PC-3 (cell line): ENCODE data around the gene TNRC6C. TPM values are rescaled to one million over a fixed set of nuclear protein-coding genes. Genes with fewer than 3 reads are reported as not detected.

ENCODE experiments used
- ATAC-seq: fragments of 200-7000 bp; cut with Tn5 transposase; 2 replicates; pipeline ENCODE4 v1.9.1; 2020; ENCODE audit warnings: mild to moderate bottlenecking, moderate library complexity
- BruUV-seq: library from RNA; stranded (reverse); fragments of 400-500 nt; replicated peaks from 2 replicates; lab custom pipeline; 2021; lab: Mats Ljungman, UMichigan
- CTCF ChIA-PET: fragments of 300-600 bp; sonication (Branson Sonifier 250); formaldehyde crosslinking; loops from one replicate; lab custom pipeline; 2022; ENCODE audit warnings: antibody characterized with exemption; lab: Charles Lee
- POLR2A ChIA-PET: fragments of 300-600 bp; sonication (Branson Sonifier 250); formaldehyde crosslinking; loops from one replicate; lab custom pipeline; 2022; ENCODE audit warnings: antibody characterized with exemption; ENCODE audit not compliant: unreplicated experiment; lab: Charles Lee
- DNase-seq: peaks from one replicate; pipeline ENCODE4 v3.0.0-alpha.2; 2015
- H2AFZ ChIP-seq: fragments of 300-600 bp; sonication (generic); 2 replicates; pipeline ENCODE4 v1.6.0; 2016; ENCODE audit warnings: antibody characterized with exemption, low read length
- H3F3A ChIP-seq: fragments of 300-600 bp; sonication (generic); one replicate; pipeline ENCODE4 v1.6.0; 2017; ENCODE audit warnings: antibody characterized with exemption, low read length, control low read depth, mild to moderate bottlenecking; ENCODE audit not compliant: unreplicated experiment
- H3K27ac ChIP-seq: fragments of 300-600 bp; sonication (generic); 2 replicates; pipeline ENCODE4 v1.5.1; 2016; ENCODE audit warnings: mild to moderate bottlenecking, low read length
- H3K27me3 ChIP-seq: fragments of 300-600 bp; sonication (generic); 2 replicates; pipeline ENCODE4 v1.6.1; 2016; ENCODE audit warnings: low read length, mixed read lengths
- H3K36me3 ChIP-seq: fragments of 300-600 bp; sonication (generic); 2 replicates; pipeline ENCODE4 v1.6.1; 2016; ENCODE audit warnings: low read depth, mixed run types, low read length, mixed read lengths
- H3K4me1 ChIP-seq: fragments of 300-600 bp; sonication (generic); 2 replicates; pipeline ENCODE4 v1.5.1; 2016; ENCODE audit warnings: low read length; ENCODE audit not compliant: insufficient read depth
- H3K4me2 ChIP-seq: fragments of 300-600 bp; sonication (generic); 2 replicates; pipeline ENCODE4 v1.6.0; 2016; ENCODE audit warnings: low read length
- H3K4me3 ChIP-seq: fragments of 300-600 bp; sonication (generic); 2 replicates; pipeline ENCODE4 v1.5.1; 2016; ENCODE audit warnings: mild to moderate bottlenecking, low read length, mixed read lengths
- H3K79me2 ChIP-seq: fragments of 300-600 bp; sonication (generic); 2 replicates; pipeline ENCODE4 v1.6.1; 2017; ENCODE audit warnings: low read length, mixed read lengths
- H3K9ac ChIP-seq: fragments of 300-600 bp; sonication (generic); 2 replicates; pipeline ENCODE4 v1.6.0; 2016; ENCODE audit warnings: mild to moderate bottlenecking, low read length
- H3K9me2 ChIP-seq: fragments of 300-600 bp; sonication (generic); replicated peaks from 2 replicates; pipeline ENCODE4 v1.6.1; 2016; ENCODE audit warnings: mixed run types, low read length, mixed read lengths
- H3K9me3 ChIP-seq: fragments of 300-600 bp; sonication (generic); 2 replicates; pipeline ENCODE4 v1.6.1; 2016; ENCODE audit warnings: low read length, mixed read lengths
- H4K20me1 ChIP-seq: fragments of 300-600 bp; sonication (generic); 2 replicates; pipeline ENCODE4 v1.6.1; 2016; ENCODE audit warnings: low read length, mixed read lengths
- EZH2 ChIP-seq: fragments of 300-600 bp; sonication (generic); IDR thresholded peaks from one replicate; pipeline ENCODE4 v1.6.1; 2017; ENCODE audit warnings: antibody characterized with exemption, mild to moderate bottlenecking, low read length; ENCODE audit not compliant: unreplicated experiment
- EZH2phosphoT487 ChIP-seq: fragments of 300-600 bp; sonication (generic); IDR thresholded peaks from 2 replicates; pipeline ENCODE4 v1.6.1; 2018; ENCODE audit warnings: mild to moderate bottlenecking, antibody characterized with exemption, low read length, borderline replicate concordance
- intact Hi-C: fragments of 100-400 bp; cut with micrococcal nuclease; formaldehyde crosslinking; loops from 2 replicates; pipeline ENCODE4 v1.9.0; 2023
- total RNA-seq: library from RNA; depleted of rRNA; stranded (reverse); fragments of >200 nt; gene quantifications from 2 replicates; pipeline ENCODE4 v1.2.3, GENCODE V29; 2014
- TF ChIP-seq, protein P1 (sequence below): fragments of 300-600 bp; sonication (generic); conservative IDR thresholded peaks from 2 replicates; pipeline ENCODE4 v1.5.1; 2017; ENCODE audit warnings: antibody characterized with exemption, low read depth, mild to moderate bottlenecking, low read length

Gene TNRC6C
- total RNA-seq, 1 experiment from 2014 or later = 5.3 TPM

- Histone ChIP-seq H3K9ac (no peak overlapping the region), H2AFZ (no peak overlapping the region), H3K4me2 (no peak overlapping the region), H3K4me1 (no peaks in the 10 kb centered on the region), H3K9me3 (no peaks in the 10 kb centered on the region), H3F3A (no peaks in the 10 kb centered on the region), H3K4me3 (no peak overlapping the region), H3K9me2 (no peaks in the 10 kb centered on the region), H3K27ac (no peak overlapping the region), H3K36me3 (no peaks in the 10 kb centered on the region), H4K20me1 (no peaks in the 10 kb centered on the region), H3K27me3 (no peaks in the 10 kb centered on the region), H3K79me2 (no peaks in the 10 kb centered on the region)
- intact Hi-C loops = no loop called here
- BruUV-seq = no TSS peak
- ATAC-seq (no peak), DNase-seq (no peak)
- ChIA-PET POLR2A (no interaction called here), CTCF (no interaction called here)
- TF ChIP-seq EZH2 (no peak), EZH2phosphoT487 (no peak)
- TF ChIP-seq, protein P1, sequence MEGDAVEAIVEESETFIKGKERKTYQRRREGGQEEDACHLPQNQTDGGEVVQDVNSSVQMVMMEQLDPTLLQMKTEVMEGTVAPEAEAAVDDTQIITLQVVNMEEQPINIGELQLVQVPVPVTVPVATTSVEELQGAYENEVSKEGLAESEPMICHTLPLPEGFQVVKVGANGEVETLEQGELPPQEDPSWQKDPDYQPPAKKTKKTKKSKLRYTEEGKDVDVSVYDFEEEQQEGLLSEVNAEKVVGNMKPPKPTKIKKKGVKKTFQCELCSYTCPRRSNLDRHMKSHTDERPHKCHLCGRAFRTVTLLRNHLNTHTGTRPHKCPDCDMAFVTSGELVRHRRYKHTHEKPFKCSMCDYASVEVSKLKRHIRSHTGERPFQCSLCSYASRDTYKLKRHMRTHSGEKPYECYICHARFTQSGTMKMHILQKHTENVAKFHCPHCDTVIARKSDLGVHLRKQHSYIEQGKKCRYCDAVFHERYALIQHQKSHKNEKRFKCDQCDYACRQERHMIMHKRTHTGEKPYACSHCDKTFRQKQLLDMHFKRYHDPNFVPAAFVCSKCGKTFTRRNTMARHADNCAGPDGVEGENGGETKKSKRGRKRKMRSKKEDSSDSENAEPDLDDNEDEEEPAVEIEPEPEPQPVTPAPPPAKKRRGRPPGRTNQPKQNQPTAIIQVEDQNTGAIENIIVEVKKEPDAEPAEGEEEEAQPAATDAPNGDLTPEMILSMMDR = no peak
Observed at GRCh38 chr17:78069695-78070094, 111.2 kb downstream of the TNRC6C start.

- H3K9ac ChIP-seq = no peak overlapping the region
- no TSS peak for BruUV-seq
- H3K27ac ChIP-seq = no peak overlapping the region
- no peaks in the 10 kb centered on the region for H3K27me3 ChIP-seq
- H3K79me2 ChIP-seq = no peaks in the 10 kb centered on the region
- ChIA-PET CTCF (no interaction called here), POLR2A (no interaction called here)
- H4K20me1 ChIP-seq = no peaks in the 10 kb centered on the region
- intact Hi-C loops = no loop called here
- TF ChIP-seq, protein P1 = no peak
- TF ChIP-seq EZH2phosphoT487 = no peak
- TF ChIP-seq EZH2 = no peak
- DNase-seq (no peak), ATAC-seq (no peak)
- H3F3A ChIP-seq = no peaks in the 10 kb centered on the region
- no peak overlapping the region for H3K4me3 ChIP-seq
- H2AFZ ChIP-seq = no peak overlapping the region
- H3K4me1 ChIP-seq = no peaks in the 10 kb centered on the region
- no peaks in the 10 kb centered on the region for H3K9me3 ChIP-seq
- no peaks in the 10 kb centered on the region for H3K36me3 ChIP-seq
- H3K4me2 ChIP-seq = no peak overlapping the region
- H3K9me2 ChIP-seq = no peaks in the 10 kb centered on the region
Observed at GRCh38 chr17:78072961-78073360, 114.5 kb downstream of the TNRC6C start.

DNA sequence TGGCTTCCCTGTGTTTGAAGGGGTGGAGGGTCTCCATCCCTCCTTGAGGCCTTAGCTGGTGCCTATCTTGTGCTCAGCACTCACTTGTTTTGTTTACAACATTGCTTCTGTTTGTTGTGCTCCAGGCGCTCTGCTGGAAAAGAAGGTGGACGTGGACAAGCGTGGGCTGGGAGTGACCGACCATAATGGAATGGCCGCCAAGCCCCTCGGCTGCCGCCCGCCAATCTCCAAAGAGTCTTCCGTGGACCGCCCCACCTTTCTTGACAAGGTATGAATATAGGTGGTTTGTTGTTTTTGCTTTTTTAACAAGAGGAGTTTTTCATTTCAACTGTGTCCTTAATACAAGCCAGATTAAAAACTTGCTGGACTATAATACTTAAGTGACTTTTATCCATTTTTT is 116.5 kb downstream of the TNRC6C start:
- no peaks in the 10 kb centered on the region for H3K27me3 ChIP-seq
- TF ChIP-seq EZH2 = no peak
- no peaks in the 10 kb centered on the region for H3K79me2 ChIP-seq
- ATAC-seq (no peak), DNase-seq (no peak)
- H3K9me3 ChIP-seq = no peaks in the 10 kb centered on the region
- ChIA-PET POLR2A (no interaction called here), CTCF (no interaction called here)
- intact Hi-C loops = no loop called here
- H3K9me2 ChIP-seq = no peaks in the 10 kb centered on the region
- no peak overlapping the region for H3K27ac ChIP-seq
- no peaks in the 10 kb centered on the region for H3K36me3 ChIP-seq
- H4K20me1 ChIP-seq = no peaks in the 10 kb centered on the region
- no peak overlapping the region for H3K4me2 ChIP-seq
- no peaks in the 10 kb centered on the region for H3K4me1 ChIP-seq
- no TSS peak for BruUV-seq
- H3F3A ChIP-seq = no peaks in the 10 kb centered on the region
- H3K9ac ChIP-seq = no peak overlapping the region
- H3K4me3 ChIP-seq = no peak overlapping the region
- no peak overlapping the region for H2AFZ ChIP-seq
